Dedifferentiated amniotic fluid mesenchymal stem cell (primary cell): ENCODE results near the gene SGMS1.
A peak's percentile ranks its signal among the peaks of the same experiment; 100 is the strongest.

ENCODE experiments used
- DNase-seq: peaks from one replicate; pipeline ENCODE4 v3.0.0-alpha.2; 2016; ENCODE audit errors: extremely low spot score

SGMS1 gene

DNA sequence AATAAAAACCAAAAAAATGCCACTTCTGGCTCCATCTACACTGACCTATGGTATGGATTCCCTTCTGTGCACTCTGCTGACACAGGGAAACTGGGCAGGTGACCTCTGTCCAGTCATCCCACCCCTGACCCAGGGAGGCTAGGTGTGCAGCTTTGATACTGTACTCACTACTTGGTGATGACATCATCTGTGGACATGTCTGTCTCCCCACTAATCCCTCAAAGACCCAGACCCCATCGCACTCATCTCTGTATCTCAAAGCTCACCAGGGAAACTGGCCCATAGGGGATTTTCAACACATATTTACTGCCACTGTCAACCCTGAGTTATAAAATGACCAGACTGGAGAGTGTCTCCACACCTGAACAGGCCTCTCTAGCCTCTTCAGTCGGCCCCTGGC is 10.6 kb downstream of the SGMS1 start:
- DNase-seq: no peak

DNA sequence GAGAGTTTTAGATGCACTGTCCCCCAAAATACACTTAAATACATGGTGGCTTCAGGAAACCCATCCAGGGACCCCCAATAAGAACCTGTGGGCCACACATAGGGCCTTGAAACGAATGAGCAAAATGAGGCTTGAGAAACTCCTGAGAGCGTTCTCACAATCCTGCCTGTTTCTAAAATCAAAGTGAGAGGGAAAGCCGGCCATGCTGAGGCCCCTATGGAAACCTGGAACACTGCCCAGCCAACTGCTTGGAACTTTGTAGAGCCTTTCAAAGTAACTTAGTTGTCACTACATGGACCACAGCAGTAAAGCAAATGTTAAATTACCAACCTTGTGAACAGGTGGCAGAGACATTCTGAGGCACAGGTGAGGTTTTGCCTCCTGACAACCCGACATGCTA is 13.4 kb downstream of the SGMS1 start:
- DNase-seq: no peak

DNA sequence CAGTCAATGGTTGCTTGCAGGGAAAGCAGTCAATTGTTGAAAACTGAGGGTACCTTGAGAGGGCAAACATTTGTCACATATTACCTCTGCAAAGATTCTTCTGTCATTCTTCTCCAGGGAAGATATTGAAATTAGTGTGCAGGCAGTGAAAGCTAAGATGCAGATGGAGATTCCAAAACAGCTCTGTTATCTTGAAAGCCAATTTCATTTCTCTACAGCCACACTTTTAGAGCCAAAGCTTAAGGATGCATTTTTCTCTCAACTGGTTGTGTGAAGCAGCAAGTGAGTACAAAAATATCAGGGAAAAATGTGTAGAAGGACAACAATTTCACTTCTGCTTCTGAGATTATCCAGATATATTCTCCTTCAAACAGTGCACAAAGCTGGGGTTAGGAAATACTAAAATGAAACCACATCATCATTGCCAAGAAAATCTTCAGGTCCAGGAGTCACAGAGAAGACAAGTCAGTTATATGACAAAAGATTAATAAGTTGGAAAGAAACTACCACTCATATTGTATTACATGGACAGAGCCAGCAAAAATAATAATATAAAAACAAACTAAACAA is 16.3 kb downstream of the SGMS1 start:
- no peak for DNase-seq

DNA sequence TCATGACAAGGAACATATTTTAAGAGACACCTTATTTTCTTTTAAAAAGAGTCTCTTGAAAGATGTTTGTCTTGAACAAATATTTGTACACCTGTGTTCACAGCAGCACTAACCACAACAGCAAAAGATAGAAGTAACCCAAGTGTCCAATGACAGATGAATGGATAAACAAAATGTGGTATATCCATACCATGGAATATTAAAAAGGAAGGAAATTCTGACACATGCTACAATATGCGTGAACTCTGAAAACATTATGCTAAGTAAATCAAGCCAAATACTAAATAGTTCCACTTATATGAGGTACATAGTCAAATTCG is 17.8 kb downstream of the SGMS1 start:
- DNase-seq: no peak

DNA sequence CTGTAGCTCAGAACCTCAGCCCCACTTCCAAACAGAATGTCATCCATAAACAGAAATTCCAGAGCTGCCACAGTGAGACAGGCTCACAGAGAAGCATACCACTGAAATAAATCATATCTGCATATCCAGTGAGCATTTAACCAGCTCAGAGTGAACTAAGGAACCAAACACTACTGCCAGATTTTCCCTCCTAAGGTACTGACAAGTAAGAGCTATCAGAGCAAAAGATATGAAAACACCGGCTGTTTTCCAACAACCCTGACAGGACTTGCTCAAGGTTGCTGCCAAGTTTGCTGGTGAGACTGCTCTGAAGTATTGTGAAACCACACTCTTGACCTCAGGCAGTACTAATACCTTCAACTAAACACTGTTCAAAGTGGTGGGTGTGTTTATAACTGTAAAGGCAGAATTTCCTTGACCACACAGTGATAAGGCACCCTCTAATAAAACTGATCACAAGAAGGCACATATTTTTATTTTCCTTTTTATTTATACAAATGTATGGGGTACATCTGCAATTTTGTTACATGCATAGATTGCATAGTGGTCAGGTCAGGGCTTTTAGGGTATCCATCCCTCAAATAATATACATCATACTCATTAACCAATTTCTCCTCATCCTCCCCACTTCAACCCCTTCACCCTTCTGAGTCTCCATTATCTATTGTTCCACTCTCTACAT is 18.3 kb downstream of the SGMS1 start:
- DNase-seq: peak; percentile 82

DNA sequence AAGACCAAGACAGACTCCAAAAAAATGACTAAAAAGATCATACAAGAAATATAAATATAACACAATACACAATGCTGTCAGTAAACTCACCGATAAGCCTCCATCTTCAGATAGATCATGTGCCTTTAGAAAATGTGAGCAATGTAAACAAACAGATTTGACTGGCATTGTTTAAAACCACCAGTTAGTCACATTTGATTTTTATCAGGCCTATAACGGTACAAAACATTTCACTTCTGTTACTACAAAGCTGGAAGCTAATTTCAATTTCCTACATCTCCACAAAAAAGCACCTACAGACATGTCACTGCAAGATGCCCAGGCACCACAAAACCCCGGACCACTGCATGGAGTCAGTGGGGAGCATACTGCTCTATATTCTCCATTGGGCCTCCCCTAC is 18.9 kb downstream of the SGMS1 start:
- no peak for DNase-seq

DNA sequence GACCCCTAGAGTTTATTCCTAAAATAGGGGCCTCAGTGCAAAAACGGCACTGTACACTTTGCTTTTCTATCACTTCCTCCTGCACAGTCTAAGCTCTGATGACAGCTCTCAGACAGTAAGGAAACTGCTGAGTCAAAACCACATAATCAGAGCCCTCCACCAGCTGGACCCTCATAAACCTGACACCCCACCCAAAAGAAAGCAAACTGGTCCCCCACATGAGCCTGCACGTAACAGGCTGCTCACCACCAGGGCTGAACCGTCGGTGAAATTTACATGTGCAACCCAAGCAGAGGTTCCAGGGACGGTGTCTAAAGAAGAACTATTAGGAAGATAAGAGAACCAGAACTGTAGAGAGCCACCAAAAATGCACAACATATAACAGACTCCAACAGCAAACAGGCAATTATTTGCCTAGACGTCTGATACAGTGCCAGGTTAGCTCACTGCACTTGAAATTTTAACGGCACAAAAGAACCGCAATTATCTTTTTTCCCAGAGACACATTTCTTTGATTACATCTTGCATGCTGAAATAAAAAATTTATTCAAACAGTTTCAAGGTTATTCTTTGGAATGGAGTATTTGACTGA is 19.6 kb downstream of the SGMS1 start:
- DNase-seq: no peak

GRCh38 chr10:50603151-50603850 is 20.5 kb downstream of the SGMS1 start:
- DNase-seq: no peak

GRCh38 chr10:50601974-50602373 is 21.8 kb downstream of the SGMS1 start:
- DNase-seq: no peak

DNA sequence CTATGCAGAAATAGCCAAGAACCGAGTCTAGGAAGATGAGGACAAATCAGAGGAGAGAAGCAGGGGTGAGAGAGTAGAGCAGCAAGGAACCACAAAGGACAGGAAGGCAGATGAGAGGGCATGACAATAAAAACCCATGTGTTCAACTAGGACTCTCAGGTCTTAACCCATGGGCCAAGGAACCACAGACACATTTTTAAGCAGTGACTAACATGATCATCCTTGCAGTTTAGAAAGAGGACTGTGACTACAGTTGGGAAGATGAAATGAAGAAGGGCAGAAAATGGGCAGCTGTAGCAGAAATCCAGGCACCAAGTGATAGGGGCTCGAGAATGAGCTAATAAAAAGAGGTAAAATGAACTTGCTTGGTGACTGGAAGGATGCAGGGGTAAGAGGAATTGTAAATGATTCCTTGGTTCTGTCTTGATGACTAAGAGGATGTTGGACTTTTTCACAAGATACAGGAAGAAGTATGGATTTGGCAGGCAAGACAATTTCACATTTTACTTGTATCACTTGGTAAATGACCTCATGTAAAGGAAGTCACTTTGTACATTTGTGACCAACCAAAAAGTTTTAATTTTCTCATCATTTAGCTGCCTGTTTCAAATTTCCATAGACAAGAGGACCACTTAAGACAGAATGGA is 22.8 kb downstream of the SGMS1 start:
- no peak for DNase-seq

DNA sequence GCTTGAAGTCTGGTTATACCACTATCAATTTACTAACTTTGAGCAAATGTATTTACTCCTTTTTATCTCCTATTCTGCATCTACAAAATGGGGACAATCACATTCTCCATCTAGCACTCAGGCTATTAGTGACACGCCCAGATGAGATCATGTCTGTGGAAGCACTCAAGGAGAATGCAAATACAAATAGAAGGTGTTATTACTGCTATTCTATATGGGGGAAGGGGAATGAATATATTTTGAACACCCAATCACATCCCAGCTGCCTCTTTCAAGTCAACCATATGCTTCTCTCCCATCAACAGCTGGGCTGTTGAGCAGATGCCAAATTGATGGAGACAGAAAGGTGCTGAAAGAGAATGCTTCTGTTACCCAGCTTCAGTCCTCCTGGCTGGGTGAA is 23.5 kb downstream of the SGMS1 start:
- DNase-seq: no peak

- DNase-seq: no peak
These were observed 26.9 kb downstream of the SGMS1 start for GRCh38 chr10:50596897-50597296.

GRCh38 chr10:50596456-50596855 is 27.3 kb downstream of the SGMS1 start:
- no peak for DNase-seq

DNA sequence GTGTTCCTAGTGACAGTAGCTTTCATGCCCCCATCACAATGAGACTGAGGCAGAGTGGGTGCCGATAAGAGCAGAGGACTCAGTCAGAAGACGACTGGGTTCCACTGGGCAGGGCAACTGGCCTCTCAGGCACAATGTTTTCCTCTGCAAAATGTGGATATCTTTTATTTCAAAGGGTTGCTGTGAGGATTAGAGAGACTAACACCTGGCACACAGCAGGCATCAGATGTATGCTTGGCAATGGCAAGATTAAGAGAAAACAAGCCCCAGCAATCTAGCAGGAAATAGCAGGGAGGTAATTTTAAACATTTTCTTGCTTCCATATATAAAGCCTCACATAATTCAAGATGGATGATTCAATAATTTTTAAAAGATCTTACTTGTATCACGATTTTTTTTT is 28.0 kb downstream of the SGMS1 start:
- no peak for DNase-seq

GRCh38 chr10:50593523-50594376 is 30.0 kb downstream of the SGMS1 start:
- peak; percentile 96 for DNase-seq

DNA sequence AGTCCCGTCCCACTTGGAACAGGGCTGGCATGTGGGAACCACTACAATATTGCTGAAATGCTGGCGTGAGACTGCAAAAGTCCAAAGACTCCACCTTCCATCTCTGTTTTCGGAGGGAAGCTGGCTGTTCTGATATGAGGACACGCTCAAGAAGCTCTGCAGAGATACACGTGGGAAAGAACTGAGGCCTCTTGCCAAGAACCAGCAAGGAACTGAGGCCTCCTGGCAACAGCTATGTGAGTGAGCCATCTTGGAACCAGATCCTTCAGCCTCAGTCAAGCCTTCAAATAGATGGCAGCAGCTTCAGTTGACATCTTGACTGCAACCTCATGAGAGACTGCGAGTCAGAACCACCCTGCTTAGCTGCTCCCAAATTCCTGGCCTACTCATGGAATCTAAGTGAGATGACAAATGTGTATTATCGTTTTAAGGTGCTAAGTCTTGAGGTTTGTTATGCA is 30.8 kb downstream of the SGMS1 start:
- DNase-seq: no peak

DNA sequence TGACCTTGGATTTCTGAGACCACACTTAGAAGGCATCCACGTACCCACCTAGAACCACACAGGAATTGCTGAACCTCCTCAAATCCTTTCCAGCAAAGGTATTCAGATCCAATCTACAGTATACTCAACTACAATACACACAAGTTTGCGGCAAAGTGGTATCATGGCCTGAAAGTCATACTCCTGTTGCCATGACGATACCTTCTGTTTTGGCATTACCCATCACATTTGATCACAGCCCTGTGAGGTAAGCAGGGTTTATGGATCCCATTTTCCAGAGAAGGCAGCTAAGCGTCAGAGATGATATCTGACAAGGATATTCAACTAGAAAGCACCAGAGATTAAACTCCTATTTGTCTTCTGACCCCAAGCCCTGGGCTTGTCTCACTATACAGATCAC is 32.8 kb downstream of the SGMS1 start:
- no peak for DNase-seq

DNA sequence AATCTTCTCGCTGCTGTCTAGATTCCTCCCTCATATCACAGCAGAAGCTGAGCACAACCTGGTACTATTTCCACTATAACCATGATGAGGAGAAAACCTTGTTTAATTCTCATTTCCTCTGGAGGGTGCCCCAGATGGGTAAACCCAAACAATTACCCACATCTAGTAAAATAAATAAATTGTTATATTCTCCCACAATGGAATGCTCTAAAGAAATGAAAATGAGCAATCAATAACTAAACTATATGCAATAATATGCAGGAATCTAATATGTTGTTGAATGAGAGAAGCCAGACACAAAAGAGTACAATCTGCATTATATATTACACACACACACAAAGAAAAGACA is 37.0 kb downstream of the SGMS1 start:
- DNase-seq: no peak

GRCh38 chr10:50585921-50586739 is 37.6 kb downstream of the SGMS1 start:
- DNase-seq: no peak
